ENCODE results near the gene JAZF1. TPM values are rescaled to one million over a fixed set of nuclear protein-coding genes. Genes with fewer than 3 reads are reported as not detected.

JAZF1 gene
- total RNA-seq, 1 experiment from 2014 or later = 9.1 TPM

- no peak overlapping the region for H2AFZ ChIP-seq (ENCODE audit: low read length)
- Mint-ChIP-seq H3K4me1 (peaks cover 12 to 22% of the 10 kb centered on the region in 2 experiments), H3K4me3 (no peak overlapping the region), H3K9me3 (no peaks in the 10 kb centered on the region), H3K27ac (no peak overlapping the region), H3K36me3 (ENCODE audit: insufficient read depth in 1 of 3, low read depth in 3 of 3) (no peaks in the 10 kb centered on the region), H3K27me3 (ENCODE audit: low read depth) (peaks cover 3% of the 10 kb centered on the region)
- no peak overlapping the region for H2BK5ac ChIP-seq (ENCODE audit: insufficient read length, low read length)
- H2BK15ac ChIP-seq (ENCODE audit: low read depth, low read length) = no peak overlapping the region
- no peak overlapping the region for H4K5ac ChIP-seq (ENCODE audit: insufficient read length, low read depth, low read length)
- no peak overlapping the region for H3K23ac ChIP-seq (ENCODE audit: insufficient read length, low read depth, low read length)
- no peak overlapping the region for H3K56ac ChIP-seq (ENCODE audit: insufficient read length, low read depth, low read length)
- TF ChIP-seq CTCF (conservative IDR thresholded peaks at IDR 0.05) = no peak
- H3K79me2 ChIP-seq (ENCODE audit: insufficient read depth, low read length) = no peaks in the 10 kb centered on the region
- H2BK120ac ChIP-seq (ENCODE audit: low read depth, low read length, poor library complexity, severe bottlenecking) = no peak overlapping the region
- H2BK20ac ChIP-seq (ENCODE audit: low read depth, low read length, poor library complexity, severe bottlenecking) = no peak overlapping the region
- H2BK12ac ChIP-seq (ENCODE audit: insufficient read length, low read depth, low read length) = no peak overlapping the region
- no peak overlapping the region for H3K9ac ChIP-seq (ENCODE audit: extremely low read depth, insufficient read length, low read length)
- H3K27ac ChIP-seq (ENCODE audit: insufficient read length, low read depth, low read length) = no peak overlapping the region
- no peak overlapping the region for H3T11ph ChIP-seq (ENCODE audit: low read length)
- WGBS (ENCODE audit: extremely low coverage, insufficient read length, low lambda C conversion rate) = no CpG with 5 or more reads among the region's 1 CpG
- H3K18ac ChIP-seq (ENCODE audit: insufficient read length, low read depth, low read length) = no peak overlapping the region
- no peak overlapping the region for H3K4me2 ChIP-seq (ENCODE audit: insufficient read depth, insufficient read length, low read length)
- peaks cover 2% of the 10 kb centered on the region; the same call in 1 of the 2 replicates for H3K4me1 ChIP-seq (ENCODE audit: insufficient read depth, low read length)
- H4K20me1 ChIP-seq (ENCODE audit: control insufficient read depth, insufficient read depth, insufficient read length) = no peaks in the 10 kb centered on the region
- H4K8ac ChIP-seq (replicated peaks; ENCODE audit: insufficient read length, low read depth, low read length) = no peak overlapping the region
- no peaks in the 10 kb centered on the region for H3K79me1 ChIP-seq (ENCODE audit: insufficient read depth, low read depth, low read length, poor library complexity, severe bottlenecking)
- H3K23me2 ChIP-seq (ENCODE audit: insufficient read length, low read depth, low read length, poor library complexity, severe bottlenecking) = no peaks in the 10 kb centered on the region
- H2AK5ac ChIP-seq (ENCODE audit: insufficient read length, low read length) = no peak overlapping the region
- no peaks in the 10 kb centered on the region for H3K9me3 ChIP-seq (ENCODE audit: control insufficient read depth, low read depth, low read length)
- no peaks in the 10 kb centered on the region for H3K27me3 ChIP-seq (ENCODE audit: insufficient read depth, low read length)
- no peak overlapping the region for H3K4ac ChIP-seq (ENCODE audit: low read depth, low read length)
- H4K91ac ChIP-seq (ENCODE audit: insufficient read length, low read depth, low read length) = no peak overlapping the region
- DNase-seq = no peak
- no peak overlapping the region for H3K14ac ChIP-seq (ENCODE audit: insufficient read depth, low read length)
Measured at GRCh38 chr7:28038175-28038797, 142.3 kb downstream of the JAZF1 start.
